WTC11 (cell line): Measurements from ENCODE around the gene RNF150. TPM values are rescaled to one million over a fixed set of nuclear protein-coding genes. Genes with fewer than 3 reads are reported as not detected.

Experiments
- ATAC-seq: fragments of 200-7000 bp; cut with Tn5 transposase; 2 replicates; pipeline ENCODE4 v1.10.0; 2021; ENCODE audit warnings: mild to moderate bottlenecking, moderate library complexity
- CTCF ChIA-PET: fragments of 300-600 bp; sonication (Branson Sonifier 250); formaldehyde crosslinking; loops from one replicate; lab custom pipeline; 2021; ENCODE audit warnings: antibody characterized with exemption; lab: Charles Lee
- POLR2A ChIA-PET: fragments of 350-600 bp; sonication (Branson Sonifier 250); formaldehyde crosslinking; loops from one replicate; lab custom pipeline; 2021; ENCODE audit warnings: antibody characterized with exemption; lab: Charles Lee
- DNase-seq: peaks from one replicate; pipeline ENCODE4 v3.0.0; 2021; ENCODE audit warnings: low spot score
- H3K27ac Mint-ChIP-seq: 2 replicates; pipeline ENCODE4 v1.8.0; 2021; ENCODE audit warnings: mixed read lengths
- H3K27me3 Mint-ChIP-seq: 2 replicates; pipeline ENCODE4 v1.8.0; 2021; ENCODE audit warnings: low read depth, mild to moderate bottlenecking, moderate library complexity, mixed read lengths
- H3K36me3 Mint-ChIP-seq: 2 replicates; pipeline ENCODE4 v1.8.0; 2021; ENCODE audit warnings: mixed read lengths
- H3K4me1 Mint-ChIP-seq: 2 replicates; pipeline ENCODE4 v1.8.0; 2022; ENCODE audit warnings: mixed read lengths
- H3K4me3 Mint-ChIP-seq: 2 replicates; pipeline ENCODE4 v1.8.0; 2021; ENCODE audit warnings: mild to moderate bottlenecking, moderate library complexity, mixed read lengths
- H3K9me3 Mint-ChIP-seq: 2 replicates; pipeline ENCODE4 v1.8.0; 2021; ENCODE audit warnings: mixed read lengths
- AFF4 ChIP-seq: sonication (generic); formaldehyde crosslinking; IDR thresholded peaks from 2 replicates; pipeline ENCODE4 v1.8.1; 2023; ENCODE audit warnings: mild to moderate bottlenecking, missing genetic modification reagents, borderline replicate concordance
- ARID4B ChIP-seq: sonication (generic); formaldehyde crosslinking; IDR thresholded peaks from 2 replicates; pipeline ENCODE4 v1.8.0; 2023; ENCODE audit warnings: missing genetic modification reagents, mild to moderate bottlenecking, borderline replicate concordance
- E2F5 ChIP-seq: sonication (generic); formaldehyde crosslinking; IDR thresholded peaks from 2 replicates; pipeline ENCODE4 v1.8.1; 2022; ENCODE audit warnings: mild to moderate bottlenecking, moderate library complexity, missing genetic modification reagents
- ELF4 ChIP-seq: sonication (generic); formaldehyde crosslinking; IDR thresholded peaks from 2 replicates; pipeline ENCODE4 v1.8.1; 2022; ENCODE audit warnings: low read depth, mild to moderate bottlenecking, moderate library complexity, missing genetic modification reagents
- EMX1 ChIP-seq: fragments of 250-450 bp; sonication (Bioruptor Pico); IDR thresholded peaks from 2 replicates; pipeline ENCODE4 v1.8.0; 2021; ENCODE audit warnings: mild to moderate bottlenecking
- MXD4 ChIP-seq: fragments of 250-450 bp; sonication (Bioruptor Pico); IDR thresholded peaks from 2 replicates; pipeline ENCODE4 v1.8.0; 2021; ENCODE audit warnings: mild to moderate bottlenecking, moderate library complexity, borderline replicate concordance
- NR2C2 ChIP-seq: sonication (generic); formaldehyde crosslinking; IDR thresholded peaks from 2 replicates; pipeline ENCODE4 v1.8.0; 2022; ENCODE audit warnings: mild to moderate bottlenecking, missing genetic modification reagents
- TCF7 ChIP-seq: sonication (generic); formaldehyde crosslinking; IDR thresholded peaks from 2 replicates; pipeline ENCODE4 v1.8.0; 2022; ENCODE audit warnings: mild to moderate bottlenecking, low read depth, missing genetic modification reagents, moderate library complexity
- TEAD1 ChIP-seq: sonication (generic); formaldehyde crosslinking; IDR thresholded peaks from 2 replicates; pipeline ENCODE4 v1.8.0; 2022; ENCODE audit warnings: mild to moderate bottlenecking, missing genetic modification reagents
- ZNF219 ChIP-seq: sonication (generic); formaldehyde crosslinking; IDR thresholded peaks from 2 replicates; pipeline ENCODE4 v1.8.0; 2023; ENCODE audit warnings: missing genetic modification reagents, mild to moderate bottlenecking, borderline replicate concordance
- ZNF263 ChIP-seq: sonication (generic); formaldehyde crosslinking; IDR thresholded peaks from 2 replicates; pipeline ENCODE4 v1.8.1; 2022; ENCODE audit warnings: low read depth, mild to moderate bottlenecking, moderate library complexity, missing genetic modification reagents
- ZNF396 ChIP-seq: fragments of 250-450 bp; sonication (Bioruptor Pico); IDR thresholded peaks from 2 replicates; pipeline ENCODE4 v1.8.0; 2021; ENCODE audit warnings: mild to moderate bottlenecking, moderate library complexity, borderline replicate concordance
- ZSCAN18 ChIP-seq: fragments of 250-450 bp; sonication (Bioruptor Pico); IDR thresholded peaks from 2 replicates; pipeline ENCODE4 v2.1.2; 2022; ENCODE audit warnings: mild to moderate bottlenecking, moderate library complexity
- total RNA-seq: library from RNA; stranded (reverse); gene quantifications from 3 replicates; pipeline ENCODE4 v1.2.3, GENCODE V29; 2021
- TF ChIP-seq, protein P1 (sequence below): sonication (generic); formaldehyde crosslinking; conservative IDR thresholded peaks from 2 replicates; pipeline ENCODE4 v1.8.1; 2023; ENCODE audit warnings: mild to moderate bottlenecking, low read depth, missing genetic modification reagents, moderate library complexity
- TF ChIP-seq, protein P2 (sequence below): sonication (generic); formaldehyde crosslinking; IDR thresholded peaks from 2 replicates; pipeline ENCODE4 v1.8.1; 2022; ENCODE audit warnings: missing genetic modification reagents, borderline replicate concordance
- TF ChIP-seq, protein P3 (sequence below): sonication (generic); formaldehyde crosslinking; IDR thresholded peaks from 2 replicates; pipeline ENCODE4 v1.8.0; 2022; ENCODE audit warnings: missing genetic modification reagents
- TF ChIP-seq, protein P4 (sequence below): fragments of 250-450 bp; sonication (Bioruptor Pico); IDR thresholded peaks from 2 replicates; pipeline ENCODE4 v1.8.0; 2021; ENCODE audit warnings: mild to moderate bottlenecking

RNF150 gene
- total RNA-seq, 1 experiment from 2014 or later, result 5.9 TPM

GRCh38 chr4:141101511-141101910, 31.8 kb downstream of the RNF150 start:
- H3K27ac Mint-ChIP-seq, result no peak overlapping the region
- H3K27me3 Mint-ChIP-seq, result no peaks in the 10 kb centered on the region; the same call in 1 of the 2 replicates
- no peaks in the 10 kb centered on the region for H3K9me3 Mint-ChIP-seq
- ChIA-PET CTCF (no interaction called here), POLR2A (no interaction called here)
- DNase-seq (no peak), ATAC-seq (no peak)
- H3K36me3 Mint-ChIP-seq, result no peaks in the 10 kb centered on the region
- H3K4me1 Mint-ChIP-seq, result no peaks in the 10 kb centered on the region
- H3K4me3 Mint-ChIP-seq, result no peak overlapping the region
- TF ChIP-seq, protein P1, sequence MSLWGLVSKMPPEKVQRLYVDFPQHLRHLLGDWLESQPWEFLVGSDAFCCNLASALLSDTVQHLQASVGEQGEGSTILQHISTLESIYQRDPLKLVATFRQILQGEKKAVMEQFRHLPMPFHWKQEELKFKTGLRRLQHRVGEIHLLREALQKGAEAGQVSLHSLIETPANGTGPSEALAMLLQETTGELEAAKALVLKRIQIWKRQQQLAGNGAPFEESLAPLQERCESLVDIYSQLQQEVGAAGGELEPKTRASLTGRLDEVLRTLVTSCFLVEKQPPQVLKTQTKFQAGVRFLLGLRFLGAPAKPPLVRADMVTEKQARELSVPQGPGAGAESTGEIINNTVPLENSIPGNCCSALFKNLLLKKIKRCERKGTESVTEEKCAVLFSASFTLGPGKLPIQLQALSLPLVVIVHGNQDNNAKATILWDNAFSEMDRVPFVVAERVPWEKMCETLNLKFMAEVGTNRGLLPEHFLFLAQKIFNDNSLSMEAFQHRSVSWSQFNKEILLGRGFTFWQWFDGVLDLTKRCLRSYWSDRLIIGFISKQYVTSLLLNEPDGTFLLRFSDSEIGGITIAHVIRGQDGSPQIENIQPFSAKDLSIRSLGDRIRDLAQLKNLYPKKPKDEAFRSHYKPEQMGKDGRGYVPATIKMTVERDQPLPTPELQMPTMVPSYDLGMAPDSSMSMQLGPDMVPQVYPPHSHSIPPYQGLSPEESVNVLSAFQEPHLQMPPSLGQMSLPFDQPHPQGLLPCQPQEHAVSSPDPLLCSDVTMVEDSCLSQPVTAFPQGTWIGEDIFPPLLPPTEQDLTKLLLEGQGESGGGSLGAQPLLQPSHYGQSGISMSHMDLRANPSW (CRISPR knock-in tag), result no peak
- TF ChIP-seq NR2C2 (CRISPR knock-in tag), result no peak
- TF ChIP-seq AFF4 (CRISPR knock-in tag), result no peak
- TF ChIP-seq ZNF219, result no peak
- TF ChIP-seq, protein P2, sequence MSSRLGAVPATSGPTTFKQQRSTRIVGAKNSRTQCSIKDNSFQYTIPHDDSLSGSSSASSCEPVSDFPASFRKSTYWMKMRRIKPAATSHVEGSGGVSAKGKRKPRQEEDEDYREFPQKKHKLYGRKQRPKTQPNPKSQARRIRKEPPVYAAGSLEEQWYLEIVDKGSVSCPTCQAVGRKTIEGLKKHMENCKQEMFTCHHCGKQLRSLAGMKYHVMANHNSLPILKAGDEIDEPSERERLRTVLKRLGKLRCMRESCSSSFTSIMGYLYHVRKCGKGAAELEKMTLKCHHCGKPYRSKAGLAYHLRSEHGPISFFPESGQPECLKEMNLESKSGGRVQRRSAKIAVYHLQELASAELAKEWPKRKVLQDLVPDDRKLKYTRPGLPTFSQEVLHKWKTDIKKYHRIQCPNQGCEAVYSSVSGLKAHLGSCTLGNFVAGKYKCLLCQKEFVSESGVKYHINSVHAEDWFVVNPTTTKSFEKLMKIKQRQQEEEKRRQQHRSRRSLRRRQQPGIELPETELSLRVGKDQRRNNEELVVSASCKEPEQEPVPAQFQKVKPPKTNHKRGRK, result no peak
- no peak for TF ChIP-seq ZNF263
- TF ChIP-seq, protein P3, sequence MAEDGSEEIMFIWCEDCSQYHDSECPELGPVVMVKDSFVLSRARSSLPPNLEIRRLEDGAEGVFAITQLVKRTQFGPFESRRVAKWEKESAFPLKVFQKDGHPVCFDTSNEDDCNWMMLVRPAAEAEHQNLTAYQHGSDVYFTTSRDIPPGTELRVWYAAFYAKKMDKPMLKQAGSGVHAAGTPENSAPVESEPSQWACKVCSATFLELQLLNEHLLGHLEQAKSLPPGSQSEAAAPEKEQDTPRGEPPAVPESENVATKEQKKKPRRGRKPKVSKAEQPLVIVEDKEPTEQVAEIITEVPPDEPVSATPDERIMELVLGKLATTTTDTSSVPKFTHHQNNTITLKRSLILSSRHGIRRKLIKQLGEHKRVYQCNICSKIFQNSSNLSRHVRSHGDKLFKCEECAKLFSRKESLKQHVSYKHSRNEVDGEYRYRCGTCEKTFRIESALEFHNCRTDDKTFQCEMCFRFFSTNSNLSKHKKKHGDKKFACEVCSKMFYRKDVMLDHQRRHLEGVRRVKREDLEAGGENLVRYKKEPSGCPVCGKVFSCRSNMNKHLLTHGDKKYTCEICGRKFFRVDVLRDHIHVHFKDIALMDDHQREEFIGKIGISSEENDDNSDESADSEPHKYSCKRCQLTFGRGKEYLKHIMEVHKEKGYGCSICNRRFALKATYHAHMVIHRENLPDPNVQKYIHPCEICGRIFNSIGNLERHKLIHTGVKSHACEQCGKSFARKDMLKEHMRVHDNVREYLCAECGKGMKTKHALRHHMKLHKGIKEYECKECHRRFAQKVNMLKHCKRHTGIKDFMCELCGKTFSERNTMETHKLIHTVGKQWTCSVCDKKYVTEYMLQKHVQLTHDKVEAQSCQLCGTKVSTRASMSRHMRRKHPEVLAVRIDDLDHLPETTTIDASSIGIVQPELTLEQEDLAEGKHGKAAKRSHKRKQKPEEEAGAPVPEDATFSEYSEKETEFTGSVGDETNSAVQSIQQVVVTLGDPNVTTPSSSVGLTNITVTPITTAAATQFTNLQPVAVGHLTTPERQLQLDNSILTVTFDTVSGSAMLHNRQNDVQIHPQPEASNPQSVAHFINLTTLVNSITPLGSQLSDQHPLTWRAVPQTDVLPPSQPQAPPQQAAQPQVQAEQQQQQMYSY (CRISPR knock-in tag), result no peak
- no peak for TF ChIP-seq ARID4B (CRISPR knock-in tag)
- no peak for TF ChIP-seq ZSCAN18
- no peak for TF ChIP-seq MXD4 (CRISPR knock-in tag)
- TF ChIP-seq EMX1, result no peak
- TF ChIP-seq TCF7 (CRISPR knock-in tag), result no peak
- TF ChIP-seq ZNF396 (CRISPR knock-in tag), result no peak
- TF ChIP-seq ELF4 (CRISPR knock-in tag), result no peak
- TF ChIP-seq, protein P4, sequence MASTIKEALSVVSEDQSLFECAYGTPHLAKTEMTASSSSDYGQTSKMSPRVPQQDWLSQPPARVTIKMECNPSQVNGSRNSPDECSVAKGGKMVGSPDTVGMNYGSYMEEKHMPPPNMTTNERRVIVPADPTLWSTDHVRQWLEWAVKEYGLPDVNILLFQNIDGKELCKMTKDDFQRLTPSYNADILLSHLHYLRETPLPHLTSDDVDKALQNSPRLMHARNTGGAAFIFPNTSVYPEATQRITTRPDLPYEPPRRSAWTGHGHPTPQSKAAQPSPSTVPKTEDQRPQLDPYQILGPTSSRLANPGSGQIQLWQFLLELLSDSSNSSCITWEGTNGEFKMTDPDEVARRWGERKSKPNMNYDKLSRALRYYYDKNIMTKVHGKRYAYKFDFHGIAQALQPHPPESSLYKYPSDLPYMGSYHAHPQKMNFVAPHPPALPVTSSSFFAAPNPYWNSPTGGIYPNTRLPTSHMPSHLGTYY (CRISPR knock-in tag), result no peak
- TF ChIP-seq TEAD1, result no peak
- no peak for TF ChIP-seq E2F5 (CRISPR knock-in tag)
